NCI-H2227 (cell line): ENCODE data around the gene FGF11.
"Not testable (repeated sequence)": the region's sequence is repeated elsewhere in the genome, so short reads cannot be mapped to it uniquely, and the experiment has no call there.

Source experiments
- DNase-seq: peaks from one replicate; lab custom pipeline; 2025; ENCODE audit not compliant: unreplicated experiment; lab: John Stamatoyannopoulos, UW

FGF11 gene

DNA sequence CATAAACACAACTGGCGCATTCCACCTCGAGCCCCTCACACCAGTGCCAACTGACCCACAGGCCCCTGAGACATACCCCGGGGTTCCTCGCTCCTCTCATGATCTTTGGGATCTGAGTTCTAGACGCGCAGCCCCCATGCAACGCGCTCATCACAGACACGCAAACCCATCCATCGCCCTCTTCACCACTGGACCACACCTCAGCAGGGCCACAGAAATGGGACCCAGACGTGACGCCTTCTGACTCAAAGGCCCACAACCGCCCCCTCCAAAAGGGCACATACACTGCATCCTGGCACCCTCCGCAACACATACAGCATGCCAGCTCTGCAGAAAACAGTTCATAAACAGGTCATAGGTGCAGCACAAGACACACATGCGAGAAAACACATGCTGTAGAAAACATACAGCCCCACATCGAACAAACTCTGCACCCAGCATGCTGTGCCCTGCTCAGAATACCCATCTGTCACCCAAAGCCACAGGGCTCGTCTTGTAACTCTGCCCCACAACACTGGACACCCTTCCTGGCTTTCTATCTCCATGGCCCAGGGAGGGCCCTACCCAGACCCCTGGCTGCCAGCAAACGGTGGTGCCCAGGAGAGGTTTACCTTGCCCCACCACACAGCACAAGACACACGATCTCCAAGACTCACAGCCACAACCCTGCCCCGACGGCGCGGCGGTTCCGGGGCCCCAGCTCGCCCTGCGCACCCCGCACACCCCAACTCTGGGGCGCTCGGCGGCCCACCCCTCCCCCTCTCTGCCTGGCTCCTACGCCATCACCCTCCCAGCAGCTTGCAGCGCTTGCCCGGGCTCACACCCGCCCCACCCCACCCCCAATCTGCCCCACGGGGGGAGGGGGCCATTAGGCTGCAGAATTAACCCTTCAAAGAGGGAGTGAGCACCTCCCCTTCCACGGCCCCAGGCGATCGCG, 39.2 kb downstream of the FGF11 start:
- DNase-seq, result peak; percentile 53

DNA sequence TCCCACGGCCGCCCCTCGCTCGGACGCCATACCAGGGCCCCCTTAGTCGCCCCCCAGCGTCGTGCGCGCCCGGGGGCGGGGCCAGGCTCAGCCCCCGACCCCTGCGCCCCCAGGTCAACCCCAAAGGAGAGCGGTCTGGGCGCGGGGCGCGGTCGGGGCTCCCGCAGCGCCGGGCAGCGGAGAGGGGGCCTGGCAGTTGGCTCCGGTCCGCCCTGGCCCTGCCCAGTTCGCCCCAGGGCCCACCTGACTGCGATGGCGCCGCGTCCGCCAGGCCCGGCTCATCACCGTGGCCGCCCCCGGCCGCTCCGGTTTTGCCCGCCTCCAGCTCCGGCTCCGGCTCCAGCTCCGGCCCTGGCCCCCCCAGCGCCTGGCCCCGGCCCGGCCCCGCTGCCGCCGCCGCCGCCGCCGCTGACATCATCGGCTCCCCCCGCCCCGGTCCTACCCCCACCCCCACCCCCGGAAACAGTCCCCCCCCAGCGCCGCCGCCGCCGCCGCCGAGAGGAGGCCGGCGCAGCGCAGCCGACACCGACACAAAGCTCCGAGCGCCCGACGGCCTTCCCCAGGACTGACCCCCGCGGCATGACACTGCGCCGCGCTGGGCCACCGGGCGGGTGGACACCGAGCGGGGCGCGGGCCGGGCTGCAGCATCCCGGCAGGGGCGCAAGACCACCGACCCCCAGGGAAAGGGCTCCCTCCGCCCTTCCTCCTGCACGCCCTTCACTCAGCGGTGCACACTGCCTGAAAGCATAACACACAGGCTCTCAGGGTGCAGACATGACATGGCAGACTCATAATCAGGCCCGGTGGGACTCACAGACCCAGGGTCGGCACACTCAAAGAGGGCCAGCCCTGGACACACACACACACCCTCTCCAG, 40.1 kb downstream of the FGF11 start, which contains the start of gene ZBTB4:
ZBTB4 (minus strand) TSS at position 419 of the 876 bp plus-strand sequence. CDS start 12,830 bp downstream, outside the sequence.
- peak; percentile 65 for DNase-seq

DNA sequence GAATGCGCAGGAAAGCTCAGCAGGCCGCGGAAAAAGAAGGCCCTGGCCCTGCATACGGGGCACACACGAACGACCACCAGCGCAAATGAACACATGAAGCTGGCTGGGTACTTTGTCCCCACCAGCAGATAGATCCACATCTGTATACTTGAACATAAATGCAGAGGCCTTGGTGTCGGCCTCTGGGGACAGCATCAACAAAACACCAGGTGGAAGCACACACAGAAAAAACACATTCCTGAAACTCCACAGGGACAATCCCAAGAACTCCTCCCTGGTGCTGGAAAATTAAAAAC, 40.7 kb downstream of the FGF11 start:
- DNase-seq, result no peak

DNA sequence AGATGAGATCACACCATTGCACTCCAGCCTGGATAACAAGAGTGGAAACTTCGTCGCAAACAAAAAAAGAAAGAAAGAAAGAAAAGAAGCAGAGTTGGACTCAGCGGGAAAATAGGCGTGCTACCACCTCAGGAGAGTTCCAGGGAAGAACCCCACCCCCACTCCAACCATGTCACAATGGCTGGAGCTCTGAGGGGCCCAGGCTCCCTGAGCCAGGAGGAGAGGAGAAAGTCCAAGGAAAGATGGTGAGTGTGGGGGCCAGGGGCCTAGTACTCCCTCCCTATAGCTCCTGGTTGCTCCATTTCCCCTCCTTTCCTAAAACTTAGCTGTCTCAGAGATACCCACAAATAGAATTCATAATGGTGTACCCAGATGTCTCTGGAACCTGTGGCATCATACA, 42.0 kb downstream of the FGF11 start, which contains the start of gene SLC35G6:
SLC35G6 (plus strand) TSS at position 172 of the 400 bp plus-strand sequence; CDS start at position 243, 71 bp downstream.
- DNase-seq, result not testable (repeated sequence)

DNA sequence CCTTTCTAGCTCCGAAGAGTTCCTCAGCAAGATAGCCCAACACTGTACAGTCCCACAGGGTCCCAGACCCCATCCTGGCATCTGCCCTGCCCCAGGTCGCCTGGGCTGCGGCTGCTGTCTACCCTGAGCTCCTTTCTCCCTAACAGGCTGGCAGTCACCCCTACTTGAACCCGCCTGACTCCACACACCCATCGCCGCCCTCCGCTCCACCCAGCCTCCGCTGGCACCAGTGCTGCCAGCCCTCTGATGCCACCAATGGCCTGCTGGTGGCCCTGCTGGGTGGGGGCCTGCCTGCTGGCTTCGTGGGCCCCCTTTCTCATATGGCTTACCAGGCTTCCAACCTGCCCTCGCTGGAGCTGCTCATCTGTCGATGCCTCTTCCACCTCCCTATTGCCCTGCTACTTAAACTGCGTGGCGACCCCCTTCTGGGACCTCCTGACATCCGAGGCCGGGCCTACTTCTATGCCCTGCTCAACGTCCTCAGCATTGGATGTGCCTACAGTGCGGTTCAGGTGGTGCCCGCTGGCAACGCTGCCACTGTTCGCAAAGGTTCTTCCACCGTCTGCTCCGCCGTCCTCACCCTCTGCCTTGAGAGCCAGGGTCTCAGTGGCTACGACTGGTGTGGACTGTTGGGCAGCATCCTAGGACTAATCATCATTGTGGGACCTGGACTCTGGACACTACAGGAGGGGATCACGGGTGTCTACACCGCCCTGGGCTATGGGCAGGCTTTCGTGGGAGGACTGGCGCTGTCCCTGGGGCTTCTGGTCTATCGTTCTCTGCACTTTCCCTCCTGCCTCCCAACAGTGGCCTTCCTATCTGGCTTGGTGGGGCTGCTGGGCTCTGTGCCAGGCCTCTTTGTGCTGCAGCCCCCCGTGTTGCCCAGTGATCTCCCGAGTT, 42.8 kb downstream of the FGF11 start:
- DNase-seq, result not testable (repeated sequence)

DNA sequence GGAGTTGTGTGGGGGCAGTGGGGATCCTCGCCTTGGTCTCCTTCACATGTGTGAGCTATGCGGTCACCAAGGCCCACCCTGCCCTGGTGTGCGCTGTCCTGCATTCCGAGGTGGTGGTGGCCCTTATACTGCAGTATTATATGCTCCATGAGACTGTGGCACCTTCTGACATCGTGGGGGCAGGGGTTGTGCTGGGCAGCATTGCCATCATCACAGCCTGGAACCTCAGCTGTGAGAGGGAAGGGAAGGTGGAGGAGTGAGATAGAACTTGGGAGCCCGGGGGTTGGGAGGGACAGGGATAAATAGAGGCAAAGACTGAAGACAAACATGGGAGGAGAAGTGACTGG, 43.4 kb downstream of the FGF11 start:
- not testable (repeated sequence) for DNase-seq

GRCh38 chr17:7483255-7484066, 44.1 kb downstream of the FGF11 start:
- DNase-seq, result peak; percentile 93

GRCh38 chr17:7484067-7484918, 45.0 kb downstream of the FGF11 start, which contains the start of gene POLR2A:
Gene POLR2A, plus strand, starts transcription at chr17:7484366.
- DNase-seq, result peak; percentile 95

DNA sequence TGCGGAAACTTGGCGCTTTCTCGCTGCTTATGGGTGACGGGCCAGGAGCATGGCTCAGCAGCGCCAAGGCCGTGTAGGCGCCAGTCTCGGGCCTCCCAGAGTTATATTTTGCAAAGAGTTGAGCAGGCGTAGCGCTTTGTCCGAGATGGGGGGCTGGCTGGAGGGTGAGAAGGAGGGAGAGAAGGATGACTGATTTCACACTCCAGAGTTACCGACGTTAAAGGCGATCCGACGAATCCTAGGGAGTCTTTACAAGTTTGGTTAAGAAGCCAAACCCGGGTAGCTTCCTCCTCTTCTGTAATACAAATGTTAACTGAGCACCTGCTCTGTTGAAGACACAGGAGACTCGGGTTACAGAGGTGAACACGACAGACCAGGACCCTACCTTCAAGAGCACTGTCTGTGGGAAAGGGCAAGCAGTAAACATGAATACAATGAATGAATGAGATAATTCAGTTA, 45.6 kb downstream of the FGF11 start:
- DNase-seq, result no peak

DNA sequence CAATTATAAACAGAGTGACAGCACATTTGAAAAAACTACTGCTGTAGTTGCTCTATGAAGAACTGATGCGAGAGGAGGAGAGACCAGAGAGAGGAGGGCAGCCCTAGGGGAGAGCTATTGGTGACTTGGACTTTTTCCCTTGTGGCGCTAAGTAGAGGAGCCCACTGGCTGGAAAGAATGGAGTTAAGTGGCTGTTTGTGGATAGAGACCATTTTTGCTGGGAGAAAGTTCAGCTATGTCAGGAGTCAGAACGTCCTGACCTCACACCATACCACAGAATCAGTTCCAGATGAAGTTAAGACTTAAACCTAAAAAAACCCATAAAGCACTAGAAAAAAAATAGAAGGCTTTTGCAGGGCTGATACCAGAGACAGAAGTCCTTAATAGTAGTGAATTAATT, 46.9 kb downstream of the FGF11 start:
- no peak for DNase-seq

- DNase-seq, result no peak
These were observed 50.8 kb downstream of the FGF11 start for GRCh38 chr17:7490144-7490543.

GRCh38 chr17:7491583-7491982, 52.3 kb downstream of the FGF11 start:
- DNase-seq, result no peak

DNA sequence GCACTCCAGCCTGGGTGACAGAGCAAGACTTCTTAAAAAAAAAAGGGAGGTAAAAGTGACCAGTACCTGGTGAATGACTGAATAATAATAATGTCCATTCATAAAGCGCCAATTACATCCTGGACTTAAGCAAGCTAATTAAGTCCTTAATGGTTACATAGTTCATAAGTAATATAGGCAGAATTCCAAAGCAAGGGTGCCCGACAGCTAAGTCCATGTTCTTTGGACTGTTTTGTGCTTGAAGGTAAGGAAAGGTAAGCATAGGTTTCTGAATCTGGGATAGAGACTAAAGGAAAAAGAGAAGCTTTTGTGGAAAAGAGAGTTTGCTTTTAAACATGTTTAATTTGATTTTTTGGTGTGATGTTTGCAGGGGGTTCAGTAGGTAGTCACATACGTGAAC, 54.6 kb downstream of the FGF11 start:
- no peak for DNase-seq
